Measurements from ENCODE around the gene PI4K2A. TPM values are rescaled to one million over a fixed set of nuclear protein-coding genes. Genes with fewer than 3 reads are reported as not detected.

The PI4K2A gene
- total and polyA plus RNA-seq, 2 donors (not counting 3 experiments of a cell fraction or from before 2014, with no cell fraction given), result 20.4 to 24.6 TPM

- Histone ChIP-seq H4K20me1 (replicated peaks; ENCODE audit: control insufficient read depth, extremely low read depth, insufficient read depth, low read length) (no peaks in the 10 kb centered on the region), H3K4me2 (ENCODE audit: insufficient read depth, low read length) (no peak overlapping the region), H3K27me3 (ENCODE audit: control insufficient read depth in 2 of 2, insufficient read depth in 2 of 2, low read length in 2 of 2) (peaks cover 2 to 5% of the 10 kb centered on the region in 2 experiments), H3K9me3 (replicated peaks; ENCODE audit: control insufficient read depth, insufficient read depth, low read length) (no peaks in the 10 kb centered on the region), H3K36me3 (ENCODE audit: control insufficient read depth in 2 of 2, extremely low read depth in 1 of 2, insufficient read depth in 2 of 2, low read length in 2 of 2) (no peaks in the 10 kb centered on the region), H3K4me1 (ENCODE audit: control insufficient read depth, extremely low read depth, insufficient read depth, low read length) (no peaks in the 10 kb centered on the region), H3K9me1 (replicated peaks; ENCODE audit: control insufficient read depth, extremely low read depth, insufficient read depth, low read length) (no peaks in the 10 kb centered on the region), H3K4me3 (replicated peaks in 1 of 3; ENCODE audit: insufficient read depth in 1 of 3, low read depth in 1 of 3, low read length in 3 of 3) (no peak overlapping the region), H2AFZ (ENCODE audit: low read depth, low read length) (no peak overlapping the region), H3K79me2 (ENCODE audit: control insufficient read depth, insufficient read depth, low read length) (no peaks in the 10 kb centered on the region), H3K27ac (ENCODE audit: insufficient read depth, low read depth, low read length) (no peak overlapping the region), H3K9ac (replicated peaks; ENCODE audit: extremely low read depth, insufficient read depth, low read length) (no peak overlapping the region)
- no TSS peak for BruUV-seq (replicated peaks)
- CTCF ChIA-PET, result interaction anchor here (0.7 to 18.5 kb wide), 9 partner anchors 9 to 131 kb away, joined by 3 to 863 read pairs (median 7); partner anchors contain the start of genes AVPI1, MARVELD1 and ZFYVE27
- dilution Hi-C loops (cut with MboI; ENCODE audit: extremely low pct_ligation_motif_present, low sequenced_read_pairs), result no loop called here
- TF ChIP-seq CTCF (IDR thresholded peaks at IDR 0.05; ENCODE audit: extremely low read depth in 1 of 2, insufficient read depth in 1 of 2, low read depth in 1 of 2, low read length in 2 of 2), result no peak
- intact Hi-C loops (cut with micrococcal nuclease), result no loop called here
- POLR2A ChIA-PET, result no interaction called here
- FAIRE-seq, result no peak
- DNase-seq (ENCODE audit: low read depth, low spot score), result no peak
These were observed 63.1 kb downstream of the PI4K2A start for GRCh38 chr10:97703398-97704067.

- Histone ChIP-seq H3K4me2 (ENCODE audit: insufficient read depth, low read length) (no peak overlapping the region), H3K9ac (replicated peaks; ENCODE audit: extremely low read depth, insufficient read depth, low read length) (no peak overlapping the region), H3K36me3 (ENCODE audit: control insufficient read depth in 2 of 2, extremely low read depth in 1 of 2, insufficient read depth in 2 of 2, low read length in 2 of 2) (no peaks in the 10 kb centered on the region), H3K27me3 (ENCODE audit: control insufficient read depth in 2 of 2, insufficient read depth in 2 of 2, low read length in 2 of 2) (peaks cover 2 to 5% of the 10 kb centered on the region in 2 experiments), H3K9me3 (replicated peaks; ENCODE audit: control insufficient read depth, insufficient read depth, low read length) (no peaks in the 10 kb centered on the region), H3K4me1 (ENCODE audit: control insufficient read depth, extremely low read depth, insufficient read depth, low read length) (no peaks in the 10 kb centered on the region), H3K79me2 (ENCODE audit: control insufficient read depth, insufficient read depth, low read length) (no peaks in the 10 kb centered on the region), H3K27ac (ENCODE audit: insufficient read depth, low read depth, low read length) (no peak overlapping the region), H3K4me3 (replicated peaks in 1 of 3; ENCODE audit: insufficient read depth in 1 of 3, low read depth in 1 of 3, low read length in 3 of 3) (no peak overlapping the region), H3K9me1 (replicated peaks; ENCODE audit: control insufficient read depth, extremely low read depth, insufficient read depth, low read length) (no peaks in the 10 kb centered on the region), H2AFZ (ENCODE audit: low read depth, low read length) (no peak overlapping the region), H4K20me1 (replicated peaks; ENCODE audit: control insufficient read depth, extremely low read depth, insufficient read depth, low read length) (no peaks in the 10 kb centered on the region)
- no peak for FAIRE-seq
- ChIA-PET CTCF (interaction anchor here (1.1 to 18.5 kb wide), 7 partner anchors 9 to 132 kb away, joined by 3 to 863 read pairs (median 7); partner anchors contain the start of genes AVPI1, MARVELD1 and ZFYVE27), POLR2A (no interaction called here)
- dilution Hi-C loops (cut with MboI; ENCODE audit: extremely low pct_ligation_motif_present, low sequenced_read_pairs) (no loop called here), intact Hi-C loops (cut with micrococcal nuclease) (no loop called here)
- no TSS peak for BruUV-seq (replicated peaks)
- no peak for TF ChIP-seq POLR2AphosphoS5 (IDR thresholded peaks at IDR 0.05; ENCODE audit: insufficient read depth, low read depth, low read length)
- TF ChIP-seq POLR2A (IDR thresholded peaks at IDR 0.05; ENCODE audit: low read depth, low read length), result no peak
- TF ChIP-seq MAX (IDR thresholded peaks at IDR 0.05; ENCODE audit: insufficient read depth, insufficient read length), result no peak
- no peak for TF ChIP-seq CTCF (IDR thresholded peaks at IDR 0.05; ENCODE audit: extremely low read depth in 1 of 2, insufficient read depth in 1 of 2, low read depth in 1 of 2, low read length in 2 of 2)
- no peak for TF ChIP-seq GATA2 (IDR thresholded peaks at IDR 0.05; ENCODE audit: insufficient read depth, insufficient read length, low read depth, low read length)
- no peak for TF ChIP-seq MYC (IDR thresholded peaks at IDR 0.05; ENCODE audit: low read depth, low read length)
- no peak for TF ChIP-seq FOS (IDR thresholded peaks at IDR 0.05; ENCODE audit: borderline replicate concordance, insufficient read depth, low read length)
- TF ChIP-seq JUN (IDR thresholded peaks at IDR 0.05; ENCODE audit: borderline replicate concordance, insufficient read depth, insufficient read length, low read depth), result no peak
- TF ChIP-seq EZH2 (IDR thresholded peaks at IDR 0.05; ENCODE audit: borderline replicate concordance, low read depth, low read length, severe bottlenecking), result no peak
- no peak for DNase-seq (ENCODE audit: low read depth, low spot score)
These were observed 63.9 kb downstream of the PI4K2A start for GRCh38 chr10:97704341-97704740.

All from endothelial cell of umbilical vein (primary cell).